GM21367 (cell line): ENCODE data around the gene POLR2C.
"Not testable (repeated sequence)": the region's sequence is repeated elsewhere in the genome, so short reads cannot be mapped to it uniquely, and the experiment has no call there.

Source experiments
- ATAC-seq: cut with Tn5 transposase; IDR thresholded peaks from one replicate; pipeline ENCODE4 v1.9.1; 2021; ENCODE audit not compliant: unreplicated experiment

POLR2C gene

DNA sequence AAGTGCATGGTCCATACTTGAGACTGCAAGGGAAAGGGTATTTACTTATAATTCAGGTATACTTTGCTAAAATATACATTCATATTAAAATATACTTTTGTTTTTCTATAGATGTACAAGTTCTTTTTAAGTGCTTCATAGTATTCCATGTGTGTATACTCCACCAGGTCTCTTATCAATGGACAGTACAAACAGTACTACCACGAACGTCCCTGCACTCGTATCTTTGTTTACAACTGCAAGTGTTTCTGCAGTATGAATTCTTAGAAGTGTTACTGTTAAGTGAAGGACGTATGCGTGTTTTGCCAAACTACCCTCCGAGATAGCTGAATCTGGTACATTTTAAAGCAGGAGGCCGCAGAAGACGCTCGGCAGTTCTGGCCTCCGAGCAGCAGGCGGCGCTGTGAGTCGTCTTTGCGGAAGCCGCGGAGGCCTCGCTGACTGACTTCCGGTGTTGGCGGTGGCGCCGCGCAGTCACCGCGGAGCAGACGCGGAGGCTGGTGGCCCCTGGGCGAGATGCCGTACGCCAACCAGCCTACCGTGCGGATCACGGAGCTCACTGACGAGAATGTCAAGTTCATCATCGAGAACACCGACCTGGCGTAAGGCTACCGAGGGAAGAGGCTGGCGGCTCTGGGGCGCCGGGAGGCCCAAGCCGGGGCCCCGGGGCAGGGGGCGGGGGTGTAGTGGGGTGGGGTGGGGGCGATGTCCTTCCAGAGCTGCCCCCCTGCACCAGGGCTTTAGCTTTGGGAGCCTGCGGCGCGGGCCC is at the start of gene POLR2C:
Gene POLR2C, plus strand, starts transcription at position 471 of the 769 bp plus-strand sequence. Its CDS starts 46 bp downstream, at position 517.
- ATAC-seq: peak; percentile 81

DNA sequence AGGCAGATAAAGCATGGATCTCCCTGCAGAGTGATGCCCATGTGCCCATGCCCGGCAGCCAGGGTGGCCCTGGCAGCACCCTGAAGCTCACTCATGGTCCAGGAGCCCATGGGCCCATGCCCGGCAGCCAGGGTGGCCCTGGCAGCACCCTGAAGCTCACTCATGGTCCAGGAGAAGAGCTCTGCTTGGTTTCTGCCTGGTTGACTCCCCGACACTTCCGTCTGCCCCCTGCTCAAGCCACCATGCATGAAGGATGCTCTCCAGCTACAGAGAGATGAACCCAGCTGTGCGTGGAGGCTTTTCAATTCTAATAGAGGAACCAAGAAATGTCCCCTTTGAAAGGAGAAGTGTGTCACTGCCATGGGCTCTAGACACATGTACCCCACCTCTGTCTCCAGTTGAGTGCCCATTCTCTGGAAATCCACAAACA is 49.2 kb upstream of the POLR2C start:
- ATAC-seq: peak; percentile 77

DNA sequence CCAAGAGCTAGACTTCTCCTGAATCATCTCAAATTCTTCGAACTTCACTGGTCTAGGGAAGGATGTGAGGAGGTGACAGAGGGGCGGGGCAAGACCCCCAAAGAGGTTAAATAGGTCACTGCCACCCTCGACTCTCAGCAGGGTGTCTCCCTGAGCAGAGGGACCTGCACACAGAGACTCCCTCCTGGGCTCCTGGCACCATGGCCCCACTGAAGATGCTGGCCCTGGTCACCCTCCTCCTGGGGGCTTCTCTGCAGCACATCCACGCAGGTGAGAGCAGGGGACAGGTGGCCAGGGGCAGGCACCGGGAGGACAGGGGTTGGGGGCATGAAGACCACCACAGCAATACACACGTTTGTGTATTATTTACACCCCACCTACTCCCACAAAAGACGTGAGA is 48.7 kb upstream of the POLR2C start:
- ATAC-seq: no peak

DNA sequence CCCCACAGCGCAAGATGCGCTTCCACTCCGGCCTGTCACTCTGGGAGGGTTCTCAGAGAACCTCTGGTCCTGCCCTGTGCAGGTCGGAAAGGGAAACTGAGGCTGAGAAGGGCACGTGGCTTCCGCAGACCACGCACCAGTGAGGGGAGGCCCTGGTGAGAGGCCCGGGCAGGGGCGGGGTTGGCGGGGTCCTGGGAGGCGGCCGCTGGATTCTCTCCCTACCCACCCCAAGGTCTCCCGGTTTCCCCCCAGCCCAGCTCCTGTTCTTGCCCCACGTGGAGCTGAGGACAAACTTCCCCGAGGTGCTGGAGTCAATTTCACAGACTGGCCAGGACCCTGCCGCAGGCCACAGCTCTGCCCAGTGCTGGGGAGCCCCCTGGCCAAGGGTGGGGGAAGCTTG is 46.4 kb upstream of the POLR2C start:
- ATAC-seq: no peak

GRCh38 chr16:57419506-57419905 is 43.0 kb upstream of the POLR2C start:
- no peak for ATAC-seq

DNA sequence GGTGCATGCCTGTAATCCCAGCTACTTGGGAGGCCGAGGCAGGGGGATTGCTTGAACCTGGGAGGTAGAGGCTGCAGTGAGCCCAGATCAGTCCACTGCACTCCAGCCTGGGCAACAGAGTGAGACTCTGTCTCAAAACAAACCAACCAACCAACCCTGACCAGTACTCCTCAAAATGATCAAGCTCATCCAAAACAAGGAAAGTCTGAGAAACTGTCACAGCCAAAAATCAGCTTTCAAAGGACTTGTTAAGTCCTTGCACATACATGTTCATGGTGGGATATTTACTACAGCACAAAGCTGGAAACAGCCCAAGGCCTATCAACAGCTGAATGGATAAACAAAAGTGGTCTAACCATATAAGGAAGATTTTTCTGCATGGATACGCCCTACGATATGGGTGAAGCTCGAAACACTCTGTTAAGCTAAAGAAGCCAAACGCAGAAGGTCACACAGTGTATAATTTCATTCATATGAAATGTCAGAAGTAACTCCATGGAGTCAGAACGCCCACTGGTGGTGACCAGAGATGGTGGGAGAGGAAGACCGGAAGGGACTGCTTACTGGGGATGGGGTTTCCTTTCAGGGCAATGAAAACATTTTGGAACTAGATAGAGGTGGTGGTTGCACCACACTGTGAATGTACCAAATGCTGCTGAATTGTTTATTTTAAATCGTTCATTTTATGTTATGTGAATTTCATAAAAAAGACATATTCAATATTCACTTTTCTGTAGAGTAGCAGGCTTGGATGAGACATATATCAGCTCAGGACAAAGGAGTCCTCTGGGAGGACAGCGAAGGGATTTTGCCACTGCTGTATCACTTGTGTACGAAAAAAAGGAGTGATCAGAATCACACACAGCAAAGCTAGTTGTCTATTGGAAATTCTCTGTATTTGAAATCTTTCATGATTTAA is 40.2 kb upstream of the POLR2C start:
- ATAC-seq: no peak

- ATAC-seq: no peak
Observed at GRCh38 chr16:57423152-57423551, 39.3 kb upstream of the POLR2C start.

- ATAC-seq: no peak
Observed at GRCh38 chr16:57424583-57424982, 37.9 kb upstream of the POLR2C start.

GRCh38 chr16:57426356-57426755 is 36.1 kb upstream of the POLR2C start:
- no peak for ATAC-seq

- ATAC-seq: no peak
Observed at GRCh38 chr16:57427307-57427706, 35.2 kb upstream of the POLR2C start.

- ATAC-seq: no peak
Observed at GRCh38 chr16:57427824-57428223, 34.7 kb upstream of the POLR2C start.

- ATAC-seq: no peak
Observed at GRCh38 chr16:57430955-57431354, 31.5 kb upstream of the POLR2C start.

DNA sequence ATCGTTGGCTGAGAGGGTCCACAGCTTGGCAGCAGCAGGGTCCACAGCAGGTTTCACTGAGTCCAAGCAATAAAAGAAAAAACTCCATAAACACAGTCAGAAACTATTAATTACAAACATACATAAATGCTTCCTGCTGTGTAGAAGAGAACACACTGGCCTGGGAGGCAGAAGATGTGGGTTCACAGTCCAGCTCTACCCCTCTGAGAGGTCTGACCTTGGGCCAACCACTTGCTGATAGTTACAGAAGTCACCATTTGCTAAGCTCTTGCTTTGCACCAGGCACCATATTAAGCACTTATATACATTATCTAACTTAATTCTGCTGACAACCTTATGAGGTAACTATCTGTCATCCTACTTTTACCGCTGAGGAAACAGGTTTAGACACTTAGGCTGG is 30.0 kb upstream of the POLR2C start:
- ATAC-seq: no peak

- ATAC-seq: no peak
Observed at GRCh38 chr16:57432989-57433388, 29.5 kb upstream of the POLR2C start.

DNA sequence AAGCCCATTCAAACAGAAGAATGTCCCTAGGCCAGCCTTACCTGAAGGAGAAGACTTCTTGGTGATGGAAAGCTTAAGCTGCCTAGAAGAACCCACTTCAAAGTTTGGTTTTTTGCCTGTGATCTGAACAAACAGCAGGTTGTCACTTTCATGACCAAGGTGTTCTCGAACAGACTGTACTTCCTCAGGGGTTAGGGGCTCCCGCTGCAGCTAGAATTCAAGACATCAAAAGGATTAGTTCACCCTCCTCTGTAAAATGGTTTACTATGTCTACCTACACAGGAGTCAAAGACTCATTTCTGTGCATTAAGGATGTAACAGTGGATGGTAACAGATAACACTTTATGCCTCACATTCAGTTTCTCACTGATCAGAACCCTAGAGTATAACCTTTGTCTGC is 28.5 kb upstream of the POLR2C start:
- ATAC-seq: no peak

- no peak for ATAC-seq
Observed at GRCh38 chr16:57435838-57436237, 26.6 kb upstream of the POLR2C start.

DNA sequence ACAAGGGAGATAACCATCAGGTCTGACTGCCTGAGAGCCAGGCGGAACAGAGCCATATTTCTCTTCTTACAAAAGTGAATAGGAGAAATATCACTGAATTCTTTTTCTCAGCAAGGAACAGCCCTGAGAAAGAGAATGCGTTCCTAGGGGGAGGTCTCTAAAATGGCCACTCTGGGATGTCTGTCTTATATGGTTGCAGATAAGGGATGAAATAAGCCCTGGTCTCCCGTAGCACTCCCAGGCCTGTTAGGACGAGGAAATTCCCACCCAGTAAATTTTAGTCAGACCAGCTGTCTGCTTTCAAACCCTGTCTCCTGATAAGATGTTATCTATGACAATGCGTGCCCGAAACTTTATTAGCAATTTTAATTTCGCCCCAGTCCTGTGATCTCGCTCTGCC is 22.5 kb upstream of the POLR2C start:
- ATAC-seq: not testable (repeated sequence)

DNA sequence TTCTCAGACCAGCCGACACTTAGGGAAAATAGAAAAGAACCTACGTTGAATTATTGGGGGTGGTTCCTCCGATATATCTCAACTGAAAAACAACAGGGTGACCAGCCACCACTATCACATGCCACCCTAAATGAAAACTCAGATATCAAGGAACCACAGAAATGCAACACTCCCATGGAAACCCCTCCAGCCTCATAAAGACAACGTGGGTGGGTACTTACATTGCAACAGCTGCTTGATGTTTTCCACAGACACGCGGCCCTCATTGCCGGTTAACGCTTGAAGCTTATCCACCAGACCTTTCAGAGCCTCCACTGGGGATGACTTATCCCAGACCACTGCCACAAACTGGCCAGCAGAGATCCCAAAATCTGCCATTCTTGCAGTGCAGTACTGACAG is 21.9 kb upstream of the POLR2C start:
- not testable (repeated sequence) for ATAC-seq

GRCh38 chr16:57444711-57445110 is 17.8 kb upstream of the POLR2C start:
- no peak for ATAC-seq

- ATAC-seq: no peak
Observed at GRCh38 chr16:57445510-57445909, 17.0 kb upstream of the POLR2C start.

DNA sequence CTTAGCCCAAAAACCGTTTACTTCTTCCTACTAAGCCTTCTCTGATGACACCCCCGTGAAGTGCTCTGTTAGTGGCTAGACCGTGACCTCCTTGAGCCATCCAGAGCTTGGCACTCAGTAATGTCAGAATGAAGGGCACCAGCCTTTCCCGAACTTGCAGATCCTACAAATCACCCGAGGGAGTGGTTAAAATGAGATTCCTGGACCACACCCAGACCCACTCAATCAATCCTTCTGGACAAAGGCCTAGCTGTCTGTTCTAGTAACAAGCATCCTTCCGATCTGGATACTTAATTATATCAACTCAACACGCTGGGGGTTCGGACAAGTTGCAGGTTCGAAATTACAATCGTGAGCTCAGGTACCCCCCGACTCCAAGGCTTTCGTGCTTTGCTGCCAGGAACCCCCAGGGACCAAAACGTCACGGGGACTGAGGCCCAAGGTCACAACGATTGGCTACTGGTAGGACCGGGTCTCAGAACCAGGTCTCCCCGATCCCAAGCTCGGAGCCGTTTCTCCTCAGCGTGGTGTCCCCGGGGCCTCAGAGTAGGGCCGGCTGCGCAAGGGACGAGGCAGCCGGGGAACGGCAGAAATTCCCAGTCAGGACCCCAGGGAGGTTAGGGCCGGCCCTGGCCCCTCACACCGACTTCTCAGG is 15.8 kb upstream of the POLR2C start:
- ATAC-seq: no peak
